K562 (cell line): Measurements from ENCODE around the gene SETDB1. TPM values are rescaled to one million over a fixed set of nuclear protein-coding genes. Genes with fewer than 3 reads are reported as not detected.

ENCODE experiments used
- ATAC-seq: fragments of 200-7000 bp; cut with Tn5 transposase; 3 replicates; pipeline ENCODE4 v1.9.1; 2020; ENCODE audit warnings: moderate library complexity
- BruUV-seq: library from RNA; stranded (reverse); fragments of 400-500 nt; replicated peaks from 2 replicates; lab custom pipeline; 2021; lab: Mats Ljungman, UMichigan
- CTCF ChIA-PET: fragments of 300-600 bp; formaldehyde crosslinking; extraction: SDS; loops from one replicate; lab custom pipeline; 2021; ENCODE audit warnings: low intra/inter-chr PET ratio; lab: Yijun Ruan, JAX
- POLR2A ChIA-PET: fragments of 300-600, 350-650 bp; sonication (Branson Sonifier 250); formaldehyde crosslinking; extraction: SDS; loops from one replicate; lab custom pipeline; 2021; ENCODE audit warnings: antibody characterized with exemption, inconsistent platforms; lab: Yijun Ruan, JAX
- DNase-seq, 4 experiments: peaks; one replicate each; pipeline versions ENCODE4 v3.0.0 to v3.0.0-alpha.2; 2011 to 2018; ENCODE audit warnings: low spot score in 3 of 4, mixed read lengths in 3 of 4; ENCODE audit errors: extremely low read depth in 1 of 4
- FAIRE-seq: peaks from 2 replicates; lab custom pipeline; 2011; peaks lifted over from hg19 to GRCh38; lab: Jason Lieb, UNC
- H2AFZ ChIP-seq: 2 replicates; pipeline ENCODE4 v1.6.0; 2011; ENCODE audit warnings: low read depth, low read length, control low read depth, inconsistent platforms
- H3K27ac ChIP-seq: fragments of 200-600 bp; 3 replicates; pipeline ENCODE4 v1.8.0; 2011; ENCODE audit warnings: low read depth, mild to moderate bottlenecking, control low read depth, inconsistent platforms, low read length, moderate library complexity, mixed read lengths; ENCODE audit errors: extremely low read depth
- H3K27me3 ChIP-seq, 2 experiments: fragments of 300-600 bp in 1 of 2; 2 replicates in 1 of 2; 3 replicates in 1 of 2; pipeline versions ENCODE4 v1.6.0 to v1.8.0; 2011; ENCODE audit warnings: inconsistent platforms in 2 of 2, low read length in 2 of 2, mild to moderate bottlenecking in 1 of 2, mixed read lengths in 1 of 2, moderate library complexity in 1 of 2; ENCODE audit not compliant: control insufficient read depth in 2 of 2, insufficient read depth in 2 of 2
- H3K36me3 ChIP-seq: fragments of 300-600 bp; 3 replicates; pipeline ENCODE4 v1.8.0; 2011; ENCODE audit warnings: mild to moderate bottlenecking, low read length, inconsistent platforms; ENCODE audit not compliant: control insufficient read depth, insufficient read depth
- H3K4me1 ChIP-seq, 2 experiments: fragments of 200-600 bp in 1 of 2; replicated peaks in 1 of 2; 2 replicates in 1 of 2; 3 replicates in 1 of 2; pipeline versions ENCODE4 v1.5.1 to v1.8.0; 2011; ENCODE audit warnings: inconsistent platforms in 2 of 2, low read length in 2 of 2, mild to moderate bottlenecking in 1 of 2, mixed read lengths in 1 of 2, moderate library complexity in 1 of 2; ENCODE audit not compliant: control insufficient read depth in 2 of 2, insufficient read depth in 2 of 2
- H3K4me2 ChIP-seq: 2 replicates; pipeline ENCODE4 v1.6.1; 2011; ENCODE audit warnings: low read length, control low read depth, inconsistent platforms, mixed read lengths; ENCODE audit not compliant: insufficient read depth
- H3K4me3 ChIP-seq: fragments of 200-600 bp; sonication (generic), shearing (Covaris generic); 2 replicates; pipeline ENCODE4 v1.5.1; 2016; ENCODE audit warnings: control low read depth, inconsistent platforms
- H3K79me2 ChIP-seq: fragments of 200-600 bp; 3 replicates; pipeline ENCODE4 v1.8.0; 2011; ENCODE audit warnings: low read length, inconsistent platforms; ENCODE audit not compliant: control insufficient read depth, insufficient read depth
- H3K9ac ChIP-seq, 2 experiments: 2 replicates each; pipeline versions ENCODE4 v1.6.0 to v1.6.1; 2011; ENCODE audit warnings: low read depth in 2 of 2, low read length in 2 of 2, control low read depth in 1 of 2, inconsistent platforms in 1 of 2, mild to moderate bottlenecking in 1 of 2, mixed read lengths in 1 of 2; ENCODE audit not compliant: insufficient read depth in 1 of 2
- H3K9me1 ChIP-seq: one replicate; pipeline ENCODE4 v1.6.0; 2011; ENCODE audit warnings: inconsistent platforms, mild to moderate bottlenecking, low read length, moderate library complexity; ENCODE audit not compliant: control insufficient read depth, insufficient read depth
- H3K9me3 ChIP-seq: replicated peaks from 2 replicates; pipeline ENCODE4 v1.5.1; 2011; ENCODE audit warnings: low read depth, low read length, inconsistent platforms; ENCODE audit not compliant: control insufficient read depth, insufficient read depth
- H4K20me1 ChIP-seq: replicated peaks from 2 replicates; pipeline ENCODE4 v1.6.1; 2011; ENCODE audit warnings: low read length, inconsistent platforms, mixed read lengths; ENCODE audit not compliant: control insufficient read depth, insufficient read depth
- ASH1L ChIP-seq: fragments of 450-650 bp; IDR thresholded peaks from 2 replicates; pipeline ENCODE4 v1.6.1; 2018; ENCODE audit warnings: borderline replicate concordance, mild to moderate bottlenecking, low read depth; ENCODE audit not compliant: partially characterized antibody
- BCLAF1 ChIP-seq, 2 experiments: fragments of 450-650 bp in 1 of 2; IDR thresholded peaks; 2 replicates each; pipeline ENCODE4 v1.6.1; 2011 to 2017; ENCODE audit warnings: low read depth in 2 of 2, antibody characterized with exemption in 1 of 2, borderline replicate concordance in 1 of 2, low read length in 1 of 2, mild to moderate bottlenecking in 1 of 2, mixed read lengths in 1 of 2; ENCODE audit not compliant: control insufficient read depth in 1 of 2
- IRF2 ChIP-seq: sonication (generic); formaldehyde crosslinking; IDR thresholded peaks from 2 replicates; pipeline ENCODE4 v1.8.1; 2022; ENCODE audit warnings: mild to moderate bottlenecking, missing genetic modification reagents
- MTA3 ChIP-seq: fragments of 450-650 bp; formaldehyde crosslinking; IDR thresholded peaks from 2 replicates; pipeline ENCODE4 v1.6.1; 2017; ENCODE audit warnings: mild to moderate bottlenecking, borderline replicate concordance
- NFE2 ChIP-seq: IDR thresholded peaks from 2 replicates; pipeline ENCODE4 v1.6.1; 2014; ENCODE audit warnings: antibody characterized with exemption, low read depth
- NFIC ChIP-seq: fragments of 450-650 bp; IDR thresholded peaks from 2 replicates; pipeline ENCODE4 v1.6.1; 2017; ENCODE audit warnings: mild to moderate bottlenecking, inconsistent platforms
- NR0B1 ChIP-seq: fragments of 450-650 bp; IDR thresholded peaks from one replicate; pipeline ENCODE4 v1.6.1; 2018; ENCODE audit warnings: mild to moderate bottlenecking, moderate library complexity; ENCODE audit not compliant: partially characterized antibody
- PPARD ChIP-seq: fragments of 250-450 bp; sonication (Bioruptor Pico); IDR thresholded peaks from 2 replicates; pipeline ENCODE4 v1.8.0; 2022; ENCODE audit warnings: inconsistent platforms, mild to moderate bottlenecking, moderate library complexity
- SNIP1 ChIP-seq: fragments of 450-650 bp; IDR thresholded peaks from 2 replicates; pipeline ENCODE4 v1.7.1; 2017; ENCODE audit warnings: low read depth, mild to moderate bottlenecking
- ZBTB34 ChIP-seq: fragments of 250-450 bp; sonication (Bioruptor Pico); IDR thresholded peaks from 2 replicates; pipeline ENCODE4 v1.8.0; 2021; ENCODE audit warnings: mild to moderate bottlenecking, moderate library complexity
- ZNF146 ChIP-seq: IDR thresholded peaks from one replicate; pipeline ENCODE4 v1.6.1; 2018; ENCODE audit warnings: missing compliant biosample characterization; ENCODE audit not compliant: unreplicated experiment
- ZNF212 ChIP-seq: fragments of 450-650 bp; formaldehyde crosslinking; IDR thresholded peaks from 2 replicates; pipeline ENCODE4 v1.4.0; 2020; ENCODE audit warnings: mild to moderate bottlenecking
- ZNF696 ChIP-seq: fragments of 250-450 bp; sonication (Bioruptor Pico); conservative IDR thresholded peaks from 2 replicates; pipeline ENCODE4 v1.4.0; 2020; ENCODE audit warnings: mild to moderate bottlenecking, moderate library complexity
- WGBS: fragments of 100-300 bp; shearing (Covaris generic); methylation state at CpG from one replicate; pipeline ENCODE4 v1.1.6; 2016; ENCODE audit warnings: low coverage, mixed read lengths; ENCODE audit not compliant: insufficient coverage; ENCODE audit errors: missing lambda C conversion rate; 5-methylcytosine and 5-hydroxymethylcytosine counted together
- in situ Hi-C: fragments of 300-500 bp; cut with MboI; formaldehyde crosslinking; loops from 4 replicates; pipeline ENCODE4 v1.15.0; 2018; ENCODE audit warnings: inconsistent platforms, mixed read lengths
- intact Hi-C: fragments of 100-400 bp; cut with micrococcal nuclease; formaldehyde crosslinking; loops from 2 replicates; pipeline ENCODE4 v1.14.2; 2022
- polyA plus RNA-seq, 8 experiments: library from polyadenylated mRNA; depleted of rRNA in 4 of 8; stranded (reverse) in 5 of 8; unstranded in 3 of 8; fragments of >200 nt; fragmentation: Nextera tagmentation in 2 of 8; fragmentation: Illumina TruSeq in 1 of 8; extraction: Ambion mirVana in 2 of 8; extraction: Trizol in 1 of 8; gene quantifications; 2 replicates each; pipeline versions ENCODE4 v1.2.1 to v1.2.3, GENCODE V29; 2011 to 2014; ENCODE audit warnings: inconsistent platforms in 1 of 8, missing spikeins in 1 of 8
- total RNA-seq, 7 experiments: library from RNA; depleted of rRNA in 6 of 7; stranded (reverse); fragments of >200 nt in 6 of 7; fragmentation: Illumina TruSeq in 2 of 7; extraction: Trizol in 2 of 7; gene quantifications; 2 replicates each; pipeline versions ENCODE4 v1.2.1 to v1.2.3, GENCODE V29; 2011 to 2021; ENCODE audit warnings: low replicate concordance in 1 of 7

SETDB1 gene
- total and polyA plus RNA-seq, 9 of the 15 experiments (the other 6 are each of a cell fraction or from before 2014, with no cell fraction given) = 21.5 to 64.4 (median 42.0) TPM

- in situ Hi-C loops = no loop called here
- Histone ChIP-seq H3K9me3 (no peaks in the 10 kb centered on the region), H3K4me2 (peak overlapping the region; percentile 93), H3K4me1 (peaks cover 50 to 64% of the 10 kb centered on the region in 2 experiments), H3K9me1 (no peaks in the 10 kb centered on the region), H3K27me3 (no peaks in the 10 kb centered on the region), H3K36me3 (peaks cover 9% of the 10 kb centered on the region; the same call in 2 of the 3 replicates), H3K9ac (peak overlapping the region; percentile 87 to 88), H2AFZ (peak overlapping the region; percentile 73), H4K20me1 (peaks cover 14% of the 10 kb centered on the region), H3K4me3 (peak overlapping the region; percentile 63), H3K27ac (peak overlapping the region; percentile 95), H3K79me2 (peaks cover 48% of the 10 kb centered on the region)
- TSS peak; percentile 46 for BruUV-seq
- DNase-seq (peak; percentile 82 to 95 (median 87)), FAIRE-seq (peak; percentile 99), ATAC-seq (peak; percentile 40)
- WGBS = under 1% methylated on average over 11 of the region's 11 CpGs
- intact Hi-C loops = loop anchor here (5.0 to 10.0 kb wide), 3 partner anchors 362 to 430 kb away; partner anchors contain the start of gene ADAMTSL4
- CTCF ChIA-PET = interaction anchor here (0.7 kb wide), 1 partner anchor 54 kb away, joined by 5 read pairs; no protein-coding TSS in a partner anchor
- POLR2A ChIA-PET = interaction anchor here (0.6 to 4.3 kb wide), 14 partner anchors 8 to 721 kb away, joined by 3 to 58 read pairs (median 4); partner anchors contain the start of genes ARNT, GABPB2 and MINDY1
- TF ChIP-seq NR0B1 = no peak
- TF ChIP-seq ZNF146 (CRISPR knock-in tag) = no peak
- peak; percentile 92 for TF ChIP-seq NFIC
- no peak for TF ChIP-seq PPARD (CRISPR knock-in tag)
- TF ChIP-seq BCLAF1 (IDR thresholded peaks at IDR 0.05; ENCODE audit: borderline replicate concordance in 1 of 2, control insufficient read depth in 1 of 2, low read depth in 2 of 2, low read length in 1 of 2) = no peak
- no peak for TF ChIP-seq ZNF696 (CRISPR knock-in tag)
- peak; percentile 52 for TF ChIP-seq NFE2
- TF ChIP-seq ZNF212 (CRISPR knock-in tag) = no peak
- TF ChIP-seq ASH1L = no peak
- TF ChIP-seq SNIP1 = 0 out of 2 replicates have a peak, but pooled peaks have one; percentile 7
- TF ChIP-seq ZBTB34 (CRISPR knock-in tag) = no peak
- TF ChIP-seq MTA3 = peak; percentile 78
- TF ChIP-seq IRF2 (CRISPR knock-in tag) = no peak
Observed at GRCh38 chr1:150976879-150977694, 50.9 kb downstream of the SETDB1 start.
